GM19193 (cell line): Measurements from ENCODE around the gene VPS37C.

Source experiments
- POLR2A ChIP-seq: IDR thresholded peaks from 4 replicates; pipeline ENCODE4 v1.6.1; 2011; ENCODE audit not compliant: insufficient read depth, insufficient read length; ENCODE audit errors: extremely low read depth

The VPS37C gene

DNA sequence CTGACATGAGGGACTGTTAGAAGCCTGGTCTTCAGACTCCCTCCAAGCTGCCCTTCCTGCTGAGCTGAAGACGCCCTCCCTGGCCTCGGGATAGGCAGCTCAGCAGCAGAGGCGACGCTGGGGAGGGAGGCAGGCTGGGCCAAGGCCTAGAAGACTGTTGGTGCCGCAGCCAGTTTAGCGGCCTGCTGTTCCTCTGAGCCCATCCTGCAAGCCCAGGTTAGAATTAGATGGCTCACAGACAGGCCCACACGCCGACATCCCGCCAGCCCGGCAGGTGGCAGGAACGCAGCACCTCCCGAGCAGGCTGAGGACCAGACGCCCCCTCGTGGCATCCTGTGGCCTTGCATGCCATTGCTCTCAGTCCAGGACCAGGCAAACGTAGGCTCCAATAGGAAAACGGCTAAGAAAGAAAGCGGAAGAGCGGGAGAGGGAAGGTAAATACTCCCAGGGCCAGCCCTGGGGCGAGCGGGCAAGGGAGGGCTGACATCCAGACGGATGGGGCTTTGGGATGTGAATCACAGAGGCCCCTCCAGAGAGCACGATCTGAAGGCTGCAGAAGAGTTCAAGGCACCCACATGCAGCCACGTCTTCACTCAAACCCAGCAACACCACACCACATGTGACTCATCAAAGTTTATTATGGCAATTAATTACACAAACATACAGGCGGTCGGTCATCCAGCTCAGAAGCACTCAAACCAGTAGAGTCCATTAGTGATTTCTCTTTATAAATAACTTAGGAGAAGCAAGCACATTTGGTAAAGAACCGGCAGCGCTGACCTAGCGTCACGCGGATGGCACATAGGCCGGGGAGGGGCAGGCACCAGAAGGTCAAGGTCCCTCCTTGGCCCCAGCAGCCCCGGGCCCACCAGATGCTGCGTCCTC lies 31.3 kb downstream of the VPS37C start:
- TF ChIP-seq POLR2A, result no peak

DNA sequence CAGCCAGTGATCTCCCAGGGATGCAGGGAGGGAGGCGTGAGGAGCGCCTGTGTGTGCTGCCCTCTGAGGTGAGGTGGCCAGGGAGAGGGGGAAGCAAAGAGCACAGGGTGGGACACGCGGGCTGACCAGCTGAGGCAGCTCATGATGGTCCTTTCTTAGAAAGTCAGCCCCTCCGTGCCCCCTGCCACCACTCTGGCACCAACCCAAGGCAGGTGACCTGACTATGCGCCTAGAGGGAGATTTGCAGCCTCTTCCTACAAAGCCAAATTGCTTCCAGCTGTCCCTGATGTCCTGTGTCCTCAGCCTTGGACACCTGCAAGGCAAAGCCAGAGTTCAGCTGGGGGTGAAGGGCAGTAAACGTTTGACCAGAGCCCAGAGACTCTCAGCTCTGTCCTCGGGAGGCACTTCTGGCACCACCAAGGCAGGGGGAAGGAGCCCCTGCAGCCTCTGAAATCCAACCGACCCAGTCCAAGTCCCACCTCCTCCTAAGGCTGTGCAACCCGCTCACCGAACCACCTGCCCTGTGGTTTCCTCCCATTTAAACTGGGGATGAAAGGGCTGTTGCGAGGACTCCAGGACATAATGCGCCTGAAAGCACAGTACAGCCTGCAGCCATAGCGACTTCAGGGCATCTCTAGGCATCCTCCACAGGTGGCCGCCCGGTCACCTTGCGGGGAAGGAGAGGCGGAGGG lies 32.1 kb downstream of the VPS37C start:
- no peak for TF ChIP-seq POLR2A

DNA sequence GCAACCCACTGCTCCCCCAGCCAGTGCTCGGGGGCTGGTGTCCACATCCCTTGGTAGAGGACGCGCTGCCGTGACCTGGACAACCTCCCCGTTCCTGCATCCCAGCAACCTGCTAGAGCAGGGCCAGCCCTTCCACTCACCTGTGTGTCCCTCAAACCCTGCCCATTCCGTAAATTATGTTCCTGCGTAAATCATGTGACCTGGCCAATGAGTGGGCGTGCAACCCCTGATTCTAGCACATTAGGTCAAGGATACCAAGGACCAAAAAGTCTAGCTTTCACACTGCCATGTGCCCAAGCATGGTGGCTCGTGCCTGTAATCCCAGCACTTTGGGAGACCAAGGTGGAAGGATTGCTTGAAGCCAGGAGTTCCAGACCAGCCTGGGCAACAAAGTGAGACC lies 33.2 kb downstream of the VPS37C start:
- no peak for TF ChIP-seq POLR2A

DNA sequence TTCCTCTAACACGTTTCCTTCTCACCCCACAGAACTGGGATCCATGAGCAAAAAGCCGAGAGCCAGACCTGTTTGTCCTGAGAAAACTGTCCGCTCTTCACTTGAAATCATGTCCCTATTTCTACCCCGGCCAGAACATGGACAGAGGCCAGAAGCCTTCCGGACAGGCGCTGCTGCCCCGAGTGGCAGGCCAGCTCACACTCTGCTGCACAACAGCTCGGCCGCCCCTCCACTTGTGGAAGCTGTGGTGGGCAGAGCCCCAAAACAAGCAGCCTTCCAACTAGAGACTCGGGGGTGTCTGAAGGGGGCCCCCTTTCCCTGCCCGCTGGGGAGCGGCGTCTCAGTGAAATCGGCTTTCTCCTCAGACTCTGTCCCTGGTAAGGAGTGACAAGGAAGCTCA lies 35.0 kb downstream of the VPS37C start:
- TF ChIP-seq POLR2A, result no peak

DNA sequence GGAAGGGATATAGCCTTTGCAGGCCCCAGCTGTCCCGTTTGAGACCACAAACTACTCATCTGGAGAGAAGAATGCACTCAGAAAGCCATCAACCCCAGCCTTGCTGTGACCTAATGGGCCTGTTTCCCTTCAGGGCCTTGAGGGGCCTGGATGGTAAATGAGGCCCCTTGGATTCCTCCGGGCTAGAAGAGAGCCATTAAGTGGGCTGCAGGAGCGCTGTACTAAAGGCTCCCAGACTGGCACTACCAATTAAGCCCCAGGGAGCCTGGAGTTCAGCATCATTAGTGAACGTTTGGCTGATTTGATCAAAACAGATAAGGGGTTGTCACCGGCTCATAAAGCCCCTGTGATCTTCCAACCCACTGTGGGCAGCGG lies 35.9 kb downstream of the VPS37C start:
- no peak for TF ChIP-seq POLR2A

- no peak for TF ChIP-seq POLR2A
These were observed 36.5 kb downstream of the VPS37C start for GRCh38 chr11:61124574-61125309.

GRCh38 chr11:61123775-61124571 lies 37.3 kb downstream of the VPS37C start:
- TF ChIP-seq POLR2A, result no peak

GRCh38 chr11:61122761-61123160 lies 38.5 kb downstream of the VPS37C start:
- TF ChIP-seq POLR2A, result no peak

DNA sequence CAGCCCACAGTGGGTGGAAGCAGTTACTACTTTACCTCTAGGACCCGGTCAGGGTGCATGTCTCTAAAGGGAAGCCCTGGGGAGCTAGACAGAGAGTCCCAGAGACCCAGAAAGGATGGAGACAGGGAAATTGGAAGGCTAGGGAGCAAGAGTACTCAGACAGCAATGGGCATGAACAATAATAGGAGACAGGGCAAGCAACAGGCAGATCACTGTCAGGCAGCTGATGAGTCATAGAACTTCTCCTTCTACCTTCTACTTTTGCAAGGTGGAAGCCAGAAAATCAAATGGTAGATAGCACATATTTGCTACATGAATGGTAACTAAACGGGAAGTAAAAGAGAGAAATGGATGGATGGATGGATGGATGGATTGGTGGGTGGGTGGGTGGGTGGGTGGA lies 39.3 kb downstream of the VPS37C start:
- no peak for TF ChIP-seq POLR2A

- TF ChIP-seq POLR2A, result no peak
These were observed 39.9 kb downstream of the VPS37C start for GRCh38 chr11:61121192-61121831.

DNA sequence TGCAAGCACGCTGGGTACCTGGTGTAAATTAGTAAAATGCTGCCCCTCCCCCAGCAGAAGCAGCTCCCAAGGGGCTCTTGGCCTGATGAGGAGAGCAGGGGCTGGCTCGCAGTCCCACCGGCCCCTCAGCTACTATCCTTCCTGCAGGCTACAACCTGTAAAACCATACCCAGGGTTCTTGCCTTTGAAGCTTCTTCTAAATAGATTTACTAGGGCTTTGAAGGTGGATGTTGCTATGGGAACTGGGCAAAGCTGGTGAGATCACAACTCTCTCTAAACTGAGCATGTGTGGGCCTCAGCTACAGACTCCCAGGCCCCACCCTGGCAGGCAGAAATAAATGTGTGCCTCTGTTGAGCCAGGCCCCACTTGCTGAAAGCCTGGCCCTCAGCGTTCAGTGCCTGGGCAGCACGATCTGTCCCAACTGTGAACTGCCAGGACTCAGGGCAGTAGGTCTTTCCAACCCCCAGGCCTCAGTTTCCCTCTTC lies 40.5 kb downstream of the VPS37C start:
- no peak for TF ChIP-seq POLR2A

GRCh38 chr11:61120099-61120705 lies 41.0 kb downstream of the VPS37C start:
- no peak for TF ChIP-seq POLR2A

DNA sequence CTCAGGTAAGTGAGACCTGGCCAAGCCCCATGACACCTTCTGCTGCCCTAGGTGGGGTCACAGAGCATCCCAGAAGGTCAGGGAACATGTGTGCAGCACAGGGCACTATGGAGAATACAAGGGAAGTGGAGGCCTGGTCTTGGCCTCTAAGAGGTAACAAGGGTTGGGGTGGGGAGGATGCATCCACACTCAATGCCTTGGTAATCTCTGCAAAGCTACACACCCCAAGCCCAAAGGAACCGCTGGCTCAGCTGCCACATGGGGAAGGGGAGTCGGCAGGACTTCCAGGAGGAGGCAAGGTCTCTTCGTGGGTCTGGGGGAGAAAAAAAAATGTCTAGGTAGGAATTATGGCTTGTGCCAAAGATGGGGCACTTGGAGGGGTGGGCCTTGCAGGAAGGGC lies 41.7 kb downstream of the VPS37C start:
- TF ChIP-seq POLR2A, result no peak

DNA sequence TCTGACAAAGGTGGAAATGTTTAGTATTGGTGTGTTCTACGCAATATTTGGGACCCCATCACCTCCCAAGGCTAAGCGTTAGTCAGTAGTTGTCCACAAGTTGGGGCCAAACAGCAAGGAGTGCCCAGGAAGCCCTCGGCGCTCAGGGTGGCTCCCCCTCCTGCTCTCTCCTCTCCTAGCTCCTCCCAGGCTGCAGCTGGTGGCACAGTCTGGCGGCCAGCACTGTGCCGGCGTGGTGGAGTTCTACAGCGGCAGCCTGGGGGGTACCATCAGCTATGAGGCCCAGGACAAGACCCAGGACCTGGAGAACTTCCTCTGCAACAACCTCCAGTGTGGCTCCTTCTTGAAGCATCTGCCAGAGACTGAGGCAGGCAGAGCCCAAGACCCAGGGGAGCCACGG lies 42.2 kb downstream of the VPS37C start:
- TF ChIP-seq POLR2A, result no peak
